Central memory CD8-positive, alpha-beta T cell (primary cell): ENCODE results near the gene C6orf132.
"Not testable (repeated sequence)": the region's sequence is repeated elsewhere in the genome, so short reads cannot be mapped to it uniquely, and the experiment has no call there.

ENCODE experiments used
- ATAC-seq: fragments of 150-1000 bp; cut with Tn5 transposase; replicated peaks from 2 replicates; pipeline ENCODE4 v1.10.0; 2022; ENCODE audit warnings: mild to moderate bottlenecking, moderate FRiP score, moderate number of reproducible peaks; ENCODE audit not compliant: poor library complexity, severe bottlenecking; ENCODE audit errors: extremely low read depth
- DNase-seq, 2 donors: peaks; one replicate each; pipeline ENCODE4 v3.0.0; 2021; ENCODE audit warnings: low spot score in 2 of 2
- H3K27ac Mint-ChIP-seq: one replicate; pipeline ENCODE4 v1.8.0; 2022; ENCODE audit warnings: low read depth, mild to moderate bottlenecking, moderate library complexity, mixed read lengths
- H3K27me3 Mint-ChIP-seq: one replicate; pipeline ENCODE4 v1.8.0; 2022; ENCODE audit warnings: mixed read lengths
- H3K36me3 Mint-ChIP-seq: one replicate; pipeline ENCODE4 v1.8.0; 2022; ENCODE audit warnings: mild to moderate bottlenecking, moderate library complexity, mixed read lengths; ENCODE audit not compliant: insufficient read depth
- H3K4me1 Mint-ChIP-seq: one replicate; pipeline ENCODE4 v1.8.0; 2022; ENCODE audit warnings: mixed read lengths
- H3K4me3 Mint-ChIP-seq: one replicate; pipeline ENCODE4 v1.8.0; 2022; ENCODE audit warnings: mild to moderate bottlenecking, moderate library complexity, mixed read lengths
- H3K9me3 Mint-ChIP-seq: one replicate; pipeline ENCODE4 v1.8.0; 2022; ENCODE audit warnings: mixed read lengths

Gene C6orf132

GRCh38 chr6:42154461-42155209 lies 12.2 kb upstream of the C6orf132 start:
- H3K36me3 Mint-ChIP-seq = no peaks in the 10 kb centered on the region
- H3K27ac Mint-ChIP-seq = no peak overlapping the region
- no peak for ATAC-seq
- no peak overlapping the region for H3K4me3 Mint-ChIP-seq
- no peaks in the 10 kb centered on the region for H3K27me3 Mint-ChIP-seq
- no peak for DNase-seq
- no peaks in the 10 kb centered on the region for H3K4me1 Mint-ChIP-seq
- H3K9me3 Mint-ChIP-seq = no peaks in the 10 kb centered on the region

DNA sequence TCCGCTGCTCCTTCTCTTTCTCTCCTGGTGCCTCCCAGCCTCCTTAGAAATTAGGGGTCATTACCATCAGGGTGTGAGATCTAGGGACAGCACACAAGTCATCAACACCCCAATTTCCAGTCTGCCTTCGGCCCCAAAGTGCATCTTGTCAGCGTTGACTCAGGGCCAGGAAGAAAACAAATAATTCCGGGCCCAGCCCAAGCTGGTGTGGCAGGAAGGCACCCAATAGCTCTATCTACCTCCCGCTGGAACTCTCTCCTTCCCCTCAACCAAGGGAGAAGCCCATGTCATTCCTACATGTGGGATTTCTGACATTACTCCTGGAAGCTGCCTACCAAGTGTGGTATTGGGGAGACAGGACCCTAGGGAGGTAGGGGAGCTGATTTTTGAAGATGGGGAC lies 11.5 kb upstream of the C6orf132 start:
- ATAC-seq = no peak

GRCh38 chr6:42152528-42153213 lies 10.3 kb upstream of the C6orf132 start:
- not testable (repeated sequence) for H3K4me1 Mint-ChIP-seq, H3K4me3 Mint-ChIP-seq, H3K27me3 Mint-ChIP-seq, ATAC-seq, H3K36me3 Mint-ChIP-seq, DNase-seq, H3K27ac Mint-ChIP-seq, H3K9me3 Mint-ChIP-seq

More for the DNA sequence above, 11.5 kb upstream of the C6orf132 start:
- Mint-ChIP-seq H3K4me3 (no peak overlapping the region), H3K4me1 (no peaks in the 10 kb centered on the region), H3K9me3 (no peaks in the 10 kb centered on the region), H3K27me3 (no peaks in the 10 kb centered on the region), H3K36me3 (no peaks in the 10 kb centered on the region), H3K27ac (no peak overlapping the region)
- DNase-seq = no peak

DNA sequence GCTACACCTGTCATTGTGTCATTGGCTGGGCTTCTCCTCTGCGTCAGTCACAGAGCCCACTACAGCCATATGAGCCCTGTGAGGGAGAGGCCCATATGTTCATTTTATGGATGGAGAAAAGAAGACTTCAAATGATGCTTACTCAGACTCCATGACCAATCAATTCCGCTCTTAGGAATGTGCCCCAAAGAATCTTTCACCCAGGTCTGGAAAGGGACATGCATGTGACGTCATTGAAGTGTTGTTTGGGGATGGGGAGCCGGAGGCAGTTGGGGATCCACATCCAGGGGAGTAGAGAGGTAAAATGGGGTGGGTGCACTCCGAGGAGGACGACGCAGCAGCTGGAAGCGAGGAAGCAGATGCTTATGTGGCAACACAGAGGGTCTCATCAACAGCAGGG lies 9.6 kb upstream of the C6orf132 start:
- H3K9me3 Mint-ChIP-seq = no peaks in the 10 kb centered on the region
- no peak overlapping the region for H3K4me3 Mint-ChIP-seq
- no peaks in the 10 kb centered on the region for H3K36me3 Mint-ChIP-seq
- no peaks in the 10 kb centered on the region for H3K4me1 Mint-ChIP-seq
- ATAC-seq (no peak), DNase-seq (no peak)
- H3K27ac Mint-ChIP-seq = no peak overlapping the region
- H3K27me3 Mint-ChIP-seq = no peaks in the 10 kb centered on the region

GRCh38 chr6:42150254-42150653 lies 7.8 kb upstream of the C6orf132 start:
- Mint-ChIP-seq H3K9me3 (no peaks in the 10 kb centered on the region), H3K27ac (no peak overlapping the region), H3K4me1 (no peaks in the 10 kb centered on the region), H3K27me3 (peaks cover 7% of the 10 kb centered on the region), H3K4me3 (no peak overlapping the region), H3K36me3 (no peaks in the 10 kb centered on the region)
- ATAC-seq (no peak), DNase-seq (no peak)

DNA sequence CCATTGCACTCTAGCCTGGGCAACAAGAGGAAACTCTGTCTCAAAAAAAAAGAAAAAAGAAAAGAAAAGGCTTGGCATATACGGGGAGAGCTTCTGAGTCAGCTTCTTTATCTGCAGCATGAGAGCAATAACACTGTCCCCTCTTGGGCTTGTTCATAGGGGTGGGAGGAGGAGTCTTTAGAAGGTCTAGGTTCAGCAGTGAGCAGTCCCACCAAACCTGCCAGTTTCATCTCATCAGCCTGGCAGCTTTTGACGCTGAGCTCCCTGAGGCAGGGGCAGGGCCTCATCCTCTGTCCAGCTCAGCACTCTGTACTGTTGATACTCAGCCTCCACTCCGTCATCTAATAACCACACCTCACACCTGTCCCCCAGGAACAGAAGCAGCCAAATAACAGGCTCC lies 5.6 kb upstream of the C6orf132 start:
- H3K36me3 Mint-ChIP-seq = no peaks in the 10 kb centered on the region
- H3K9me3 Mint-ChIP-seq = no peaks in the 10 kb centered on the region
- H3K4me3 Mint-ChIP-seq = no peak overlapping the region
- no peak for ATAC-seq
- H3K4me1 Mint-ChIP-seq = no peaks in the 10 kb centered on the region
- peaks cover 24% of the 10 kb centered on the region for H3K27me3 Mint-ChIP-seq
- DNase-seq = no peak
- H3K27ac Mint-ChIP-seq = no peak overlapping the region

DNA sequence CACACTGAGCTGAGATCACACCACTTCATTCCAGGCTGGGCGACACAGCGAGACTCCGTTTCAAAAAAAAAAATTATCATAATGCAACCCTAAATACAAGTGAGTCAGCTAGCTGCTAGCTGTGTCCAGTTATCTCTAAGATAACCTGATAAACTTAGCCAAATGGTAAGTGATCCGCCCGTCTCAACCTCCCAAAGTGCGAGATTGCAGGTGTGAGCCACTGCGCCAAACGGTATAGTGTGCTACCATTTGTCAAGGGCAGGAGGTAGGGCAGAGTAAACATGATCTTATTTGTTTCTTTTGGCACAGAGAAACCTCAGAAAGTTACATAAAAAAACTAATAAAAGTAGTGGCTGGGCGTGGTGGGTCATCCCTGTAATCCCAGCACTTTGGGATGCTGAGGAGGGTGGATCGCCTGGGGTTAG lies 4.7 kb upstream of the C6orf132 start:
- no peaks in the 10 kb centered on the region for H3K36me3 Mint-ChIP-seq
- no peaks in the 10 kb centered on the region for H3K9me3 Mint-ChIP-seq
- no peak for DNase-seq
- H3K27me3 Mint-ChIP-seq = peaks cover 32% of the 10 kb centered on the region
- peaks cover 5% of the 10 kb centered on the region for H3K4me1 Mint-ChIP-seq
- ATAC-seq = no peak
- no peak overlapping the region for H3K4me3 Mint-ChIP-seq
- no peak overlapping the region for H3K27ac Mint-ChIP-seq

GRCh38 chr6:42141603-42142117 lies 760 bp downstream of the C6orf132 start:
- Mint-ChIP-seq H3K27me3 (peaks cover 48% of the 10 kb centered on the region), H3K9me3 (no peaks in the 10 kb centered on the region), H3K27ac (no peak overlapping the region), H3K4me1 (peaks cover 8% of the 10 kb centered on the region), H3K4me3 (no peak overlapping the region), H3K36me3 (no peaks in the 10 kb centered on the region)
- ATAC-seq (no peak), DNase-seq (no peak)

- peaks cover 48% of the 10 kb centered on the region for H3K27me3 Mint-ChIP-seq
- DNase-seq (no peak), ATAC-seq (no peak)
- no peaks in the 10 kb centered on the region for H3K9me3 Mint-ChIP-seq
- no peaks in the 10 kb centered on the region for H3K36me3 Mint-ChIP-seq
- no peak overlapping the region for H3K4me3 Mint-ChIP-seq
- peaks cover 11% of the 10 kb centered on the region for H3K4me1 Mint-ChIP-seq
- H3K27ac Mint-ChIP-seq = no peak overlapping the region
Observed at GRCh38 chr6:42140756-42141602, 1.4 kb downstream of the C6orf132 start.

DNA sequence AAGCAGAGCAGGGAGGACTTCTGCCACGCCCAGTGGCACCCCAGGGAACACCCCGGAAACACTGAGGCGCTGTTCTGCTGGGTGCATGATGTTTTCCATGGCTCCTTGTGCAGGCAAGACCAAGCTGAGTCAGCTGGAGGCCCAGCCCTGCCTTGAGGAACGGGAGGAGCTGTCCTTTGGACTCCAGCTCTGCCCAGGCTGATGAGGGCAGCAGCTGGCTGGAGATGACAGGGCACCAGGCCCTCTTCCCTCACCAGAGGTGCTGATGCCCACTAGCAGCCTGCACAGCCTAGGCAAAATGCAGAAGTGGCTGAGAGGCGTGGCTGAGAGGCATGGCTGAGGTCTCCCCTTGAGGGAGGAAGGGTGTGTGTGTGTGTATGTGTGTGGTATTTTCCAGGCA lies 2.4 kb downstream of the C6orf132 start:
- no peaks in the 10 kb centered on the region for H3K9me3 Mint-ChIP-seq
- H3K4me1 Mint-ChIP-seq = peaks cover 11% of the 10 kb centered on the region
- DNase-seq (no peak), ATAC-seq (no peak)
- H3K27ac Mint-ChIP-seq = no peak overlapping the region
- no peaks in the 10 kb centered on the region for H3K36me3 Mint-ChIP-seq
- H3K4me3 Mint-ChIP-seq = no peak overlapping the region
- H3K27me3 Mint-ChIP-seq = peaks cover 38% of the 10 kb centered on the region

GRCh38 chr6:42138630-42139619 lies 3.5 kb downstream of the C6orf132 start:
- no peak overlapping the region for H3K27ac Mint-ChIP-seq
- no peak for ATAC-seq

DNA sequence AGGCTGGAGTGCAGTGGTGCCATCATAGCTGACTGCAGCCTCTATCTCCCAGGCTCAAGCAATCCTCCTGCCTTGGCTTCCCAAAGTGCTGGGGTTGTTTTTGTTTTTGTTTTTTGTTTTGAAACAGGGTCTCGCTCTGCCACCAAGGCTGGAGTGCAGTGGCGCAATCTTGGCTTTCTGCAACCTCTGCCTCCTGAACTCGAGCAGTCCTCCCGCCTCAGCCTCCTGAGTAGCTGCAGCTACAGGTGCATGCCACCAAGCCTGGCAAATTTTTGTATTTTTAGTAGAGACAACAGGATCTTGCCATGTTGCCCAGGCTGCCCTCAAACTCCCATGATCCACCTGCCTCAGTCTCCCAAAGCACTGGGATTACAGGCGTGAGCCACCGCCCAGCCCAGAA lies 4.2 kb downstream of the C6orf132 start:
- Mint-ChIP-seq H3K9me3 (no peaks in the 10 kb centered on the region), H3K4me3 (no peak overlapping the region), H3K27me3 (peaks cover 25% of the 10 kb centered on the region), H3K36me3 (no peaks in the 10 kb centered on the region), H3K4me1 (peaks cover 11% of the 10 kb centered on the region), H3K27ac (no peak overlapping the region)
- ATAC-seq (no peak), DNase-seq (no peak)

More at GRCh38 chr6:42138630-42139619, 3.5 kb downstream of the C6orf132 start:
- Mint-ChIP-seq H3K4me1 (peaks cover 11% of the 10 kb centered on the region), H3K4me3 (no peak overlapping the region), H3K9me3 (no peaks in the 10 kb centered on the region), H3K36me3 (no peaks in the 10 kb centered on the region), H3K27me3 (peaks cover 33% of the 10 kb centered on the region)
- DNase-seq = no peak
